ENCODE data around the gene EYS. TPM values are rescaled to one million over a fixed set of nuclear protein-coding genes. Genes with fewer than 3 reads are reported as not detected.

The EYS gene
- total RNA-seq, 1 experiment from 2014 or later: not detected

DNA sequence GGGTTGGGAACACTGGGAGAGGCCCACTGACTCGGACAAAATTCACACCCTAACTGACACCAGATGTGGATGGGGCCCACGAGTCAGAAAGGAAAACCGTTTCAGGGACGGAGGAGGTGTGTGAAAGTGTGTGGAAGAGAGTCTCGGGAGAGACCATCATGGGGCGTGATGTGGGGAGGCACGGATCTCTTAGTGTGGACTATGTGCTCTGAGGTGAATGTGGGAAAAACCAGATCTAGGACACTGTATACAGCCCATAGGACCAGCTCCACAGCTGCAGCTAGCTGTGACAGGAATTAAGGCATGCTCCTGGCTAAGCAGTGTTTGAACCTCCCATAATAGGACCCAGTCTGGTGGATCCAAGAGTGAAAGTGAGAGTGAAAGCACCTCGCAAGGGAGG lies 1380.1 kb downstream of the EYS start:
- TF ChIP-seq, protein P1, sequence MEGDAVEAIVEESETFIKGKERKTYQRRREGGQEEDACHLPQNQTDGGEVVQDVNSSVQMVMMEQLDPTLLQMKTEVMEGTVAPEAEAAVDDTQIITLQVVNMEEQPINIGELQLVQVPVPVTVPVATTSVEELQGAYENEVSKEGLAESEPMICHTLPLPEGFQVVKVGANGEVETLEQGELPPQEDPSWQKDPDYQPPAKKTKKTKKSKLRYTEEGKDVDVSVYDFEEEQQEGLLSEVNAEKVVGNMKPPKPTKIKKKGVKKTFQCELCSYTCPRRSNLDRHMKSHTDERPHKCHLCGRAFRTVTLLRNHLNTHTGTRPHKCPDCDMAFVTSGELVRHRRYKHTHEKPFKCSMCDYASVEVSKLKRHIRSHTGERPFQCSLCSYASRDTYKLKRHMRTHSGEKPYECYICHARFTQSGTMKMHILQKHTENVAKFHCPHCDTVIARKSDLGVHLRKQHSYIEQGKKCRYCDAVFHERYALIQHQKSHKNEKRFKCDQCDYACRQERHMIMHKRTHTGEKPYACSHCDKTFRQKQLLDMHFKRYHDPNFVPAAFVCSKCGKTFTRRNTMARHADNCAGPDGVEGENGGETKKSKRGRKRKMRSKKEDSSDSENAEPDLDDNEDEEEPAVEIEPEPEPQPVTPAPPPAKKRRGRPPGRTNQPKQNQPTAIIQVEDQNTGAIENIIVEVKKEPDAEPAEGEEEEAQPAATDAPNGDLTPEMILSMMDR (IDR thresholded peaks at IDR 0.05; ENCODE audit: insufficient read depth in 1 of 2, low read depth in 1 of 2, low read length in 1 of 2, severe bottlenecking in 1 of 2, unreplicated experiment in 1 of 2): no peak
- H3K36me3 Mint-ChIP-seq (ENCODE audit: insufficient read depth, unreplicated experiment): no peaks in the 10 kb centered on the region
- DNase-seq: no peak
- no peaks in the 10 kb centered on the region for H3K9me3 ChIP-seq
- ChIA-PET POLR2A (no interaction called here), CTCF (no interaction called here)
- H3K9me3 Mint-ChIP-seq (ENCODE audit: unreplicated experiment): peaks cover 15% of the 10 kb centered on the region
- H3K4me1 ChIP-seq: no peaks in the 10 kb centered on the region
- H3K4me3 Mint-ChIP-seq (ENCODE audit: unreplicated experiment): no peak overlapping the region
- H3K4me1 Mint-ChIP-seq (ENCODE audit: low read depth, unreplicated experiment): peaks cover 6% of the 10 kb centered on the region
- H3K27ac Mint-ChIP-seq (ENCODE audit: unreplicated experiment): no peak overlapping the region
- H3K36me3 ChIP-seq (ENCODE audit: control insufficient read depth, insufficient read depth, low read length): no peaks in the 10 kb centered on the region
- BruUV-seq (replicated peaks): no TSS peak
- no peaks in the 10 kb centered on the region for H3K27me3 ChIP-seq (replicated peaks; ENCODE audit: control insufficient read depth, insufficient read depth, low read length)
- H3K27me3 Mint-ChIP-seq (ENCODE audit: insufficient read depth, unreplicated experiment): no peaks in the 10 kb centered on the region
- intact Hi-C loops (cut with micrococcal nuclease; ENCODE audit: unreplicated experiment): no loop called here
- no peak overlapping the region for H3K4me3 ChIP-seq (ENCODE audit: low read depth, low read length)

- BruUV-seq (replicated peaks): no TSS peak
- ChIA-PET POLR2A (no interaction called here), CTCF (no interaction called here)
- no peaks in the 10 kb centered on the region for H3K9me3 ChIP-seq
- H3K4me1 ChIP-seq: no peaks in the 10 kb centered on the region
- Mint-ChIP-seq H3K4me1 (ENCODE audit: low read depth, unreplicated experiment) (no peaks in the 10 kb centered on the region), H3K27ac (ENCODE audit: unreplicated experiment) (no peak overlapping the region), H3K27me3 (ENCODE audit: insufficient read depth, unreplicated experiment) (no peaks in the 10 kb centered on the region), H3K36me3 (ENCODE audit: insufficient read depth, unreplicated experiment) (no peaks in the 10 kb centered on the region), H3K4me3 (ENCODE audit: unreplicated experiment) (no peak overlapping the region), H3K9me3 (ENCODE audit: unreplicated experiment) (peaks cover 15% of the 10 kb centered on the region)
- TF ChIP-seq, protein P1 (IDR thresholded peaks at IDR 0.05; ENCODE audit: insufficient read depth in 1 of 2, low read depth in 1 of 2, low read length in 1 of 2, severe bottlenecking in 1 of 2, unreplicated experiment in 1 of 2): no peak
- no peak overlapping the region for H3K4me3 ChIP-seq (ENCODE audit: low read depth, low read length)
- DNase-seq: no peak
- intact Hi-C loops (cut with micrococcal nuclease; ENCODE audit: unreplicated experiment): no loop called here
- H3K27me3 ChIP-seq (replicated peaks; ENCODE audit: control insufficient read depth, insufficient read depth, low read length): no peaks in the 10 kb centered on the region
- H3K36me3 ChIP-seq (ENCODE audit: control insufficient read depth, insufficient read depth, low read length): no peaks in the 10 kb centered on the region
Observed at GRCh38 chr6:64325093-64325492, 1381.9 kb downstream of the EYS start.

- H3K9me3 Mint-ChIP-seq (ENCODE audit: unreplicated experiment): peaks cover 30% of the 10 kb centered on the region
- H3K36me3 Mint-ChIP-seq (ENCODE audit: insufficient read depth, unreplicated experiment): no peaks in the 10 kb centered on the region
- CTCF ChIA-PET: no interaction called here
- Histone ChIP-seq H3K36me3 (ENCODE audit: control insufficient read depth, insufficient read depth, low read length) (no peaks in the 10 kb centered on the region), H3K4me1 (no peaks in the 10 kb centered on the region), H3K9me3 (no peaks in the 10 kb centered on the region; the same call in 1 of the 2 replicates), H3K27me3 (replicated peaks; ENCODE audit: control insufficient read depth, insufficient read depth, low read length) (no peaks in the 10 kb centered on the region), H3K4me3 (ENCODE audit: low read depth, low read length) (no peak overlapping the region)
- DNase-seq: no peak
- H3K4me1 Mint-ChIP-seq (ENCODE audit: low read depth, unreplicated experiment): peaks cover 7% of the 10 kb centered on the region
- intact Hi-C loops (cut with micrococcal nuclease; ENCODE audit: unreplicated experiment): no loop called here
- H3K27me3 Mint-ChIP-seq (ENCODE audit: insufficient read depth, unreplicated experiment): no peaks in the 10 kb centered on the region
- TF ChIP-seq, protein P1 (IDR thresholded peaks at IDR 0.05; ENCODE audit: insufficient read depth in 1 of 2, low read depth in 1 of 2, low read length in 1 of 2, severe bottlenecking in 1 of 2, unreplicated experiment in 1 of 2): no peak
- no peak overlapping the region for H3K4me3 Mint-ChIP-seq (ENCODE audit: unreplicated experiment)
- H3K27ac Mint-ChIP-seq (ENCODE audit: unreplicated experiment): no peak overlapping the region
- POLR2A ChIA-PET: no interaction called here
- no TSS peak for BruUV-seq (replicated peaks)
Observed at GRCh38 chr6:64310214-64310613, 1396.8 kb downstream of the EYS start.

Measured in Caco-2 (cell line).